ENCODE measurements around the gene KIF17. TPM values are rescaled to one million over a fixed set of nuclear protein-coding genes. Genes with fewer than 3 reads are reported as not detected.
"Not testable (repeated sequence)": the region's sequence is repeated elsewhere in the genome, so short reads cannot be mapped to it uniquely, and the experiment has no call there.

KIF17 gene
- total RNA-seq, 2 donors from 2014 or later, result not detected

GRCh38 chr1:20724364-20725188 is 6.8 kb upstream of the KIF17 start:
- Mint-ChIP-seq H3K27ac (no peak overlapping the region), H3K27me3 (ENCODE audit: low read depth) (peaks cover 21% of the 10 kb centered on the region), H3K9me3 (no peaks in the 10 kb centered on the region), H3K36me3 (ENCODE audit: insufficient read depth in 2 of 2) (no peaks in the 10 kb centered on the region), H3K4me1 (ENCODE audit: low read depth) (no peaks in the 10 kb centered on the region), H3K4me3 (no peak overlapping the region)
- DNase-seq, result no peak
- ATAC-seq (replicated peaks in 1 of 2), result no peak

GRCh38 chr1:20723537-20724363 is 5.9 kb upstream of the KIF17 start:
- no peaks in the 10 kb centered on the region for H3K9me3 Mint-ChIP-seq
- no peak for DNase-seq
- peaks cover 22% of the 10 kb centered on the region for H3K27me3 Mint-ChIP-seq (ENCODE audit: low read depth)
- no peaks in the 10 kb centered on the region for H3K36me3 Mint-ChIP-seq (ENCODE audit: insufficient read depth in 2 of 2)
- no peak overlapping the region for H3K4me3 Mint-ChIP-seq
- ATAC-seq (replicated peaks in 1 of 2), result no peak
- H3K27ac Mint-ChIP-seq, result no peak overlapping the region
- no peaks in the 10 kb centered on the region for H3K4me1 Mint-ChIP-seq (ENCODE audit: low read depth)

GRCh38 chr1:20723159-20723536 is 5.3 kb upstream of the KIF17 start:
- H3K27ac Mint-ChIP-seq, result no peak overlapping the region
- no peaks in the 10 kb centered on the region for H3K4me1 Mint-ChIP-seq (ENCODE audit: low read depth)
- no peaks in the 10 kb centered on the region for H3K9me3 Mint-ChIP-seq
- H3K36me3 Mint-ChIP-seq (ENCODE audit: insufficient read depth in 2 of 2), result no peaks in the 10 kb centered on the region
- ATAC-seq (replicated peaks in 1 of 2) (no peak), DNase-seq (no peak)
- no peak overlapping the region for H3K4me3 Mint-ChIP-seq
- H3K27me3 Mint-ChIP-seq (ENCODE audit: low read depth), result peaks cover 22% of the 10 kb centered on the region

GRCh38 chr1:20721117-20722061 is 3.6 kb upstream of the KIF17 start:
- no peaks in the 10 kb centered on the region for H3K36me3 Mint-ChIP-seq (ENCODE audit: insufficient read depth in 2 of 2)
- ATAC-seq (replicated peaks in 1 of 2) (no peak), DNase-seq (no peak)
- H3K4me1 Mint-ChIP-seq (ENCODE audit: low read depth), result peaks cover under 1% of the 10 kb centered on the region
- H3K27me3 Mint-ChIP-seq (ENCODE audit: low read depth), result peaks cover 26% of the 10 kb centered on the region
- no peaks in the 10 kb centered on the region for H3K9me3 Mint-ChIP-seq
- H3K27ac Mint-ChIP-seq, result no peak overlapping the region
- no peak overlapping the region for H3K4me3 Mint-ChIP-seq

GRCh38 chr1:20720631-20721091 is 2.9 kb upstream of the KIF17 start:
- Mint-ChIP-seq H3K36me3 (ENCODE audit: insufficient read depth in 2 of 2) (no peaks in the 10 kb centered on the region), H3K27ac (no peak overlapping the region), H3K9me3 (no peaks in the 10 kb centered on the region), H3K4me3 (no peak overlapping the region), H3K4me1 (ENCODE audit: low read depth) (peaks cover 4% of the 10 kb centered on the region), H3K27me3 (ENCODE audit: low read depth) (peaks cover 33% of the 10 kb centered on the region)
- no peak for ATAC-seq (replicated peaks in 1 of 2)
- no peak for DNase-seq

- no peaks in the 10 kb centered on the region for H3K36me3 Mint-ChIP-seq (ENCODE audit: insufficient read depth in 2 of 2)
- peaks cover 4% of the 10 kb centered on the region for H3K4me1 Mint-ChIP-seq (ENCODE audit: low read depth)
- DNase-seq, result no peak
- H3K27ac Mint-ChIP-seq, result no peak overlapping the region
- H3K27me3 Mint-ChIP-seq (ENCODE audit: low read depth), result peaks cover 37% of the 10 kb centered on the region
- no peak overlapping the region for H3K4me3 Mint-ChIP-seq
- H3K9me3 Mint-ChIP-seq, result no peaks in the 10 kb centered on the region
- ATAC-seq (replicated peaks in 1 of 2), result no peak
Observed at GRCh38 chr1:20719871-20720620, 2.2 kb upstream of the KIF17 start.

GRCh38 chr1:20719261-20719660 is 1.5 kb upstream of the KIF17 start:
- ATAC-seq (replicated peaks in 1 of 2) (no peak), DNase-seq (no peak)
- Mint-ChIP-seq H3K4me3 (no peak overlapping the region), H3K36me3 (ENCODE audit: insufficient read depth in 2 of 2) (no peaks in the 10 kb centered on the region), H3K9me3 (no peaks in the 10 kb centered on the region), H3K27ac (no peak overlapping the region), H3K27me3 (ENCODE audit: low read depth) (peaks cover 37% of the 10 kb centered on the region), H3K4me1 (ENCODE audit: low read depth) (peaks cover 4% of the 10 kb centered on the region)

GRCh38 chr1:20718343-20718882 is 606 bp upstream of the KIF17 start:
- not testable (repeated sequence) for DNase-seq; H3K36me3 Mint-ChIP-seq (ENCODE audit: insufficient read depth in 2 of 2); H3K27ac Mint-ChIP-seq; H3K4me1 Mint-ChIP-seq (ENCODE audit: low read depth); ATAC-seq (replicated peaks in 1 of 2); H3K9me3 Mint-ChIP-seq
- peaks cover 37% of the 10 kb centered on the region for H3K27me3 Mint-ChIP-seq (ENCODE audit: low read depth)
- peak overlapping the region; percentile 72 to 75 for H3K4me3 Mint-ChIP-seq

GRCh38 chr1:20716232-20716631 is 1.6 kb downstream of the KIF17 start:
- Mint-ChIP-seq H3K27me3 (ENCODE audit: low read depth) (peaks cover 37% of the 10 kb centered on the region), H3K9me3 (no peaks in the 10 kb centered on the region), H3K4me3 (peak overlapping the region; percentile 37 to 71), H3K36me3 (ENCODE audit: insufficient read depth in 2 of 2) (no peaks in the 10 kb centered on the region), H3K4me1 (ENCODE audit: low read depth) (peaks cover 4% of the 10 kb centered on the region), H3K27ac (no peak overlapping the region)
- DNase-seq (no peak), ATAC-seq (replicated peaks in 1 of 2) (no peak)

- Mint-ChIP-seq H3K36me3 (ENCODE audit: insufficient read depth in 2 of 2) (no peaks in the 10 kb centered on the region), H3K4me3 (no peak overlapping the region)
- ATAC-seq (replicated peaks in 1 of 2), result no peak
Observed at GRCh38 chr1:20715406-20715805, 2.4 kb downstream of the KIF17 start.

GRCh38 chr1:20713440-20713839 is 4.4 kb downstream of the KIF17 start:
- Mint-ChIP-seq H3K9me3 (no peaks in the 10 kb centered on the region), H3K27ac (no peak overlapping the region), H3K4me3 (no peak overlapping the region), H3K36me3 (ENCODE audit: insufficient read depth in 2 of 2) (no peaks in the 10 kb centered on the region), H3K4me1 (ENCODE audit: low read depth) (peaks cover 4% of the 10 kb centered on the region), H3K27me3 (ENCODE audit: low read depth) (peaks cover 23% of the 10 kb centered on the region)
- no peak for DNase-seq
- ATAC-seq (replicated peaks in 1 of 2), result no peak

More at GRCh38 chr1:20715406-20715805, 2.4 kb downstream of the KIF17 start:
- no peak for DNase-seq
- Mint-ChIP-seq H3K27me3 (ENCODE audit: low read depth) (peaks cover 37% of the 10 kb centered on the region), H3K4me1 (ENCODE audit: low read depth) (peaks cover 4% of the 10 kb centered on the region), H3K9me3 (no peaks in the 10 kb centered on the region), H3K27ac (no peak overlapping the region)

GRCh38 chr1:20712215-20712577 is 5.6 kb downstream of the KIF17 start:
- Mint-ChIP-seq H3K4me1 (ENCODE audit: low read depth) (peaks cover 4% of the 10 kb centered on the region), H3K36me3 (ENCODE audit: insufficient read depth in 2 of 2) (no peaks in the 10 kb centered on the region), H3K27me3 (ENCODE audit: low read depth) (peaks cover 18% of the 10 kb centered on the region), H3K9me3 (no peaks in the 10 kb centered on the region), H3K27ac (no peak overlapping the region), H3K4me3 (no peak overlapping the region)
- DNase-seq (no peak), ATAC-seq (replicated peaks in 1 of 2) (peak; percentile 13 to 57)
